GM21528 (cell line): ENCODE measurements around the gene AKNA.

ENCODE experiments used
- ATAC-seq: cut with Tn5 transposase; IDR thresholded peaks from one replicate; pipeline ENCODE4 v1.9.1; 2021; ENCODE audit warnings: mild to moderate bottlenecking, moderate library complexity; ENCODE audit not compliant: unreplicated experiment, low FRiP score

AKNA gene

GRCh38 chr9:114397848-114398605 is 10.2 kb upstream of the AKNA start:
- ATAC-seq: peak; percentile 85

- ATAC-seq: no peak
These were observed 9.6 kb upstream of the AKNA start for GRCh38 chr9:114397219-114397847.

- ATAC-seq: no peak
These were observed 8.9 kb upstream of the AKNA start for GRCh38 chr9:114396558-114397218.

GRCh38 chr9:114395768-114396167 is 8.0 kb upstream of the AKNA start:
- no peak for ATAC-seq

GRCh38 chr9:114395334-114395617 is 7.5 kb upstream of the AKNA start:
- no peak for ATAC-seq

GRCh38 chr9:114394523-114395333 is 6.9 kb upstream of the AKNA start:
- ATAC-seq: no peak

- ATAC-seq: no peak
These were observed 4.9 kb upstream of the AKNA start for GRCh38 chr9:114392749-114393112.

GRCh38 chr9:114390952-114391351 is 3.2 kb upstream of the AKNA start:
- ATAC-seq: no peak

GRCh38 chr9:114389612-114390368 is 2.0 kb upstream of the AKNA start:
- ATAC-seq: no peak

- no peak for ATAC-seq
These were observed 1.1 kb upstream of the AKNA start for GRCh38 chr9:114388764-114389375.

GRCh38 chr9:114388357-114388682 is 538 bp upstream of the AKNA start:
- no peak for ATAC-seq

GRCh38 chr9:114386886-114387679 is 699 bp downstream of the AKNA start:
- ATAC-seq: no peak

GRCh38 chr9:114386361-114386885 is 1.4 kb downstream of the AKNA start:
- ATAC-seq: no peak

GRCh38 chr9:114385397-114386181 is 2.2 kb downstream of the AKNA start:
- ATAC-seq: peak; percentile 85

GRCh38 chr9:114384836-114385396 is 2.9 kb downstream of the AKNA start:
- no peak for ATAC-seq

- ATAC-seq: no peak
These were observed 3.4 kb downstream of the AKNA start for GRCh38 chr9:114384341-114384740.

- ATAC-seq: no peak
These were observed 4.1 kb downstream of the AKNA start for GRCh38 chr9:114383521-114384231.
